Mesenteric fat pad (tissue), 1 donor: ENCODE results near the gene CHRNB2. TPM values are rescaled to one million over a fixed set of nuclear protein-coding genes. Genes with fewer than 3 reads are reported as not detected.

Experiments used
- DNase-seq: peaks from one replicate; pipeline ENCODE4 v3.0.0-alpha.2; 2020; ENCODE audit warnings: low spot score
- total RNA-seq: library from RNA; stranded (reverse); fragmentation: NEBNext Ultra II Directional; extraction: Animal tissue kit (Norgen Biotek cat#: 25700); gene quantifications from one replicate; pipeline ENCODE4 v1.2.1, GENCODE V29; 2021
- donor health status: DM: yes; HTN: yes; CAD: no.

The CHRNB2 gene
- total RNA-seq, 1 donor from 2014 or later = not detected

DNA sequence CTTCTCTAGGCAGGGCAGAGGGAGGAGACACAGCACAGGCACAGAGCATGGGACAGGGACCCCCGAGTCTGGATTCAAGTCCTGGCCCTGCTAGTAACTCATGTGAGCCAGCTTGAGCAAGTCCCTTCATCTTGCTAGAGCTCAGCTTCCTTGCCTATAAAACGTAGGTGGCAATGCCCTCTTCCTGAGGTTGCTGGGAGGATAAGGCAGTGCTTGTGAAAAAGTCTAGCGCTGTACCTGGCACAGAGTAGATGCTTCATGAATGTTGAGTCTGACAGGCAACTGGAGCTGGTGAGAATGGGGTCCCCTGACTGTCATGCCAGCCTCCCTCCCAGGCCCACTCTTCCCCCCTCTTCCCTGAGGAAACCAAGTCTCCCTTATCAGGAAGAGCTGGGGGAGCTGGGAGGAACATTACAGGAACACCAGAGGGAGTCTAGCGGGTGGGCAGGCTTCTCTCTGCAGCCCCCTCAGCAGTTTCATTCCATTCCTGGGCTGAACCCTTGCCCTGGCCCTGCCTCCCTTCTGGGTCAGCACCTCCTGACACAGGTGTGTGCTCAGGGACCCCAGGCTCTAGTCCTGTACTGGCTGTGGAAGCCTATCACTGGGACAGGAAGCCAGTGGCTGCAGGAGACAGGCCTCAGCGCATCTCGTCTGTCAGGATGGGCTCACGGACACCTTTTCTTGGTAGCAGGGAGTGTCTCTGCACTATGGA, 9.9 kb downstream of the CHRNB2 start:
- DNase-seq = no peak

DNA sequence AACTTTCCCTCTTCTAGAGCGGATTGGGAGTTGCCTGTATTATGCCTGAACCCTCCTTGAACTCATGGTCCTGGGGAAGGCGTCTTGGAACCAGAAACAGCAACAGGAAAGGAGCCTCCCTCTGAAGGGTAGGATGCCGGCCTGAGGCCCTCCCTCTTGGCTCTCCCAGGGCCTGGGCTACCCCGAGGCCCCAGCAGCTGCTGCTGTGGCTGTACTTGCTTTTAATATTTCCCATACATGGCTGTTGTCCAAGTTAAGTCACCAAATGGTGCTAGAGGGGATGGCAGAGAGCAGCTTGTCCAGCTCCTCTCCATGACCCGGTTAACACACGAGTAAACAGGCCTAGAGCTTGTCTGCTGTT, 10.5 kb downstream of the CHRNB2 start:
- DNase-seq = no peak

DNA sequence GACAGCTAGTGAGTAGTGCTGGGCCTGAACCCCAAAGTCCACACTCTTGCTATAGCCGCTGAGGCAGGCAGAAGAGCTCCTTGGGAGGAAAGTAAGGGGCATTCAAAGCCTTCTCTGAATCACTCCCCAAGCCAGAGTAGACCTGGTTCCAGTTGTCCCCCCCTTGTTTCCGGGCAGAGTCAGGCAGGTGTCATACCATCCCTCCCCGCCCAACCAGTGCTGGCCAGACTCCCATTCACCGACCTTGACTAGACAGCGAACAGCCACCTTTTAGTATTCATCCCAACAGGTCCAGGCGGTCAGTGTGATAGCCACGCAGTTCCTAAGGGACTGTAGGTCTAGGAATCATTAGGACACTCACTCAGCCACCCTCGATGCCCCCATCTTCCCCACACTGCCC, 11.8 kb downstream of the CHRNB2 start:
- DNase-seq = no peak

DNA sequence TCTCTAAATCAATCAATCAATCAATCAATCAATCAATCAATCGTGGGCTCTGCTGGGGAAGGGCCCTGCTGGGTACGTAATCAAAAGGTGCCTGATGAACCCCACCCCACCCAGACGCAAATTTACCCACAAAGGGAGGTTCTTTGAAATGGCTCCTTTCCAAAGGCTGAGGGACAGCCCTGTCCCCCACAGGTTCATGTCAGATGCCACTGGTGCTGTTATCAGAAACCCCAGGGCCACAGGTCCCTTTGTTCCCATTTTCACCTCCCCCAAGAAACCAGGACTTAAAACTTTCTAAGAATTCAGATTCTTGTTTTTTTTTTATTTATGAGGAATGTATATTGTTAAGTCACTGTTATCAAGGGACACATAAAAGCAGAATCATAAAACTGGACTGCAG, 14.2 kb downstream of the CHRNB2 start:
- no peak for DNase-seq

DNA sequence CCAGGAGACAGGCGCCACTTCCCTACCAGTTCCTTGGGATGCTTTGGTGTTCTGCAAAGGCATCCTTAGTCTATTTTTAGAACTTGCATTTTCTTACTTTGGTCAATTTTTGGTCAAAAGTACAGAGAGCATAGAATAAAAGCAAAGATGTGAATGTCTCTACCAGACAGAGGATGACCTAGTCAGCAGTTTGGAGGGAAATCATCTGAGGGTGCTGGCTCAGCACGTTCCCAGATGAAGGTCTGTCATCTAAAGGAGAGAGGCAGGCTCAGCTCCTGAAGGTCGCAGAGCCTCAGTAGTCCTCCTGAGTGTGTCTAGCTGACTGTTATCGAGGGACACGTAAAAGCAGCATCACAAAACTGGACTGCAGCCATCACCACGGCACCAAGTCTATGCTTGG, 15.3 kb downstream of the CHRNB2 start:
- no peak for DNase-seq

DNA sequence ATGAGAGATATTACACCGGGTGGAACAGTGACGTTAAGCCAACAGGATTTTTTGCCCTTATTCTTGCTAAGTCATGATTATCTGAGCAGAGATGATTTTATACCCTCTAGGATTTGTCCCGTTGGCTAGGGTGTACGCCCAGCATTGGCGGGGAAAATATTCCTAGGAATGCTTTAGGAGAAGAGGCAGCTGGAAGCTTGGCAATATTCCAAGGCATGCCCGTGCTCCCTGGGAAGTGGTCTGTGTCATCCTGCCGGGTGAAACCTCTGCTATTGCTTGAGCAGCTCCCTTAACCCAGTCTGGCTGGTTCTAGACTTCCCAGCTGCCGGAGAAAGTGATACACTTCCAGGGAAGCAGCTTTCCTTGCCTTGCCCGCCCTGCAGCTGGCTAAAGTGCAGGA, 16.2 kb downstream of the CHRNB2 start:
- DNase-seq = no peak

DNA sequence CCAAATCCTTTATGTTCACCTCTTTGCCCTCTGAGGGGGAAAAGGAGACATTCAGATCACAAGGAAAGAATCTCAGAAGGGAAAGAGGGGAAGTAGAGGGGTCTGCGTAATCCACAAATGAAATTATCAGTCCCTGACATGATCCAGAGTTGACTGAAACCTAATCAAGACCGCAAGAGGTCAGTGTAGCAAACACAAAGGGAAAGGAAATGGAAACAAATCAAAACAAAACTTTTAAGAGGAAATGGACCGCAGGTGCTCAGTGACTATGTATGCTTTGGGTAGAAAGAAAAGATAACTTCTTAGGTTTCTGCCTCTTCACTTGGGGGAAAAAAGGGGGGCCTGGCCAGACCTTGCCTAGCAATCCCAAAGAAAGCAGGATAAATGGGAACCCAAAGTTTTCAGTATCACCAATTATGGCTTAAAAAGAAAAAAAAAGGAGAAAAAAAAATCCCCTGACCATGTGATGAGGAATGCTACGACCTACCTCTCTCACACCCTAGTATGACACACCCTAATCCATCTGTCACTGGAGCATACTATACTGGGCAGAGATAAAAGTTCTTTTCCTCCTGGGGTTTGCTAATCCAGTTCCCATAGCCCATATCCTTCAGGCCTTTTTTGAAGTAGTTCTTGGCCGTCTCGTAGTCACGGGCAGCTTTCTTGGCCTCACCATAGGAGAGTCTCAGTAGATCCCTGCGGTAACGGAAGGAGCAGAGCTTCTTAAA, 16.9 kb downstream of the CHRNB2 start:
- no peak for DNase-seq

DNA sequence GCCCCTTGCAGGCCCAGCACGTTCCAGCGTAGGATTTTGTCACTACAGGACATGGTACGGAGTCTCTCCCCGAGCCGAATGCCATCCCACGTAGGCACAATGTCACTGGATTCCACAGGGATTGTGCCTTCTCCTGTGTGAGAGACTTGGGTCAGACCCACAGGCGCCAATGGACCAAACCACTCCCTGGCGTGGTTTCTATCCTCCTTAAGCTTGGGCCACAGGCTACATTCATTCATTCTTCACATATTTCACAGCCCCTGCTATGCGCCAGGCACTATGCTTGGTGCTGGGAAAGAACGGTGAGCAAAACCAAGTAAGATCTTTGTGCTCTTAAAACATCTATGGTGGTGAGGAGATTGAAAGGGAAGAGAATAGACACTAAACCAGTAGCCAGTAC, 18.7 kb downstream of the CHRNB2 start:
- DNase-seq = no peak

DNA sequence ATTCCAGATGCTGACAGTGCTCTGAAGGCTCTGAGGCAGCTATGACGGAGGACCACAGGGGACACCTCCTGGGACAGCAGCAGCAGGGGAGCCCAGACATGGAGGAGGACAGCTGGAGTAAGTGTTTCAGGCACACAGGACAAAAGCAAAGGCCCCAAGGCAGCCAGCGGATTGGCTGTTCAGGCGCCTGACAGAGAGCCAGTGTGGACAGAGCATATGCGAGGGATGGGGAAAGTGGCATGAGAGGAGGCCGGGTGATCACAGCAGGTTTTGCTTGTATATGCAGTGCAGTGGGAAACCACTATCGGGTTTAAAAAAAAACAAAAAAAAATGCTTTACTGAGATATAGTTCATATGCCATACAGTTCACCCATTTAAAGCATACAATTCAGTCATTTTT, 19.1 kb downstream of the CHRNB2 start:
- no peak for DNase-seq

DNA sequence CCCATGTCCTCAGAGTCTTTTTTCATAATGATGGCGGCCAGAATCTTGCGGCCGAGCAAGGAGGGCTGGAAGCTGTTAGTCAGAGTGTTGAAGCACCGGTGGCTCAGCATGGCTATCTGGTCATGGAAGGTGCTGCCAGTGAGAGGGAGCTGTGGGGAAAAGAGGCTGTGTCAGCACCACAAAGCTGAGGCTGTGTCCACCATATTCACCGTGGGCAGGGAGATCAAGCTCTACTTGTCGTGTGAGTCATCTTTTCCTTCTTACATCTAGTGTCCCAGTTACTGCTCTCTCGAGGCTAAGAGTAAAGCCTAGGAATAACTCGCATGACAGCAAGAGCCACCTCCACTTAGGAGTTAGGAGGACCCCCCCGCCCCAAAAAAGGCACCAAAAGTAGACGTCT, 22.2 kb downstream of the CHRNB2 start:
- no peak for DNase-seq

DNA sequence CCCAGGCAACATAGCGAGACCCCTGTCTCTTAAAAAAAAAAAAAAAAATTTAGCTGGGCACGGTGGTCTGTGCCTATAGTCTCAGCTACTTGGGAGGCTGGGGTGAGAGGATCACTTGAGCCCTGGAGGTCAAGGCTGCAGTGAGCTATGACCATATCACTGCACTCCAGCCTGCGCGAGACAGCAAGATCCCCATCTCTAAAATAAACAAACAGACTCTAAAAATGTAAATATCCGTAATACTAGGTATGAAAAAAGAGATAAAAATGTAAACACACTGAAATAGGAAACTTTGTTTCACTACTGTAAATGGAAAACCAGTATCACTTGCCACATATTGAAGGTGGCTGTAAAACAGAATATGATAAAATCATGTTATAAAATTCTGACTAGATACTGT, 23.2 kb downstream of the CHRNB2 start:
- no peak for DNase-seq

DNA sequence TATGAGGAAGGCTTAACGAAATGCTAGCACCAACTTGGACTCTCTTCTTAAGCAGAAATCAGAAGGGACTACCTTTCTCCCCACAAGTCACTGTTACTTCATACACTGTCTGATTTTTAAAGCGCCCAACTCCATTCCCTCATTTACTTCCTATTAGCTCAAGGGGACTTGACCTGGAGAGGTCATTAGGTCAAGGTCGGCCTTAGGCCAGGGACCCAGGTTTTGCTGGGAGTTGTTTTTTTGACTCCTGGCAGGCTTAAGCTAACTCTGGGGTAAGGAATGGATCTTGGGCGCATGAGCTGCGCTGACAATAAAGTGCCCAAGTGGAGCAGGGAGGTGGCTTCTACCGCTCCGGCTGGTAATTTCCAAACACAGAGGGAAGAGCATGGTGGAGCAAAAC, 23.6 kb downstream of the CHRNB2 start:
- DNase-seq = no peak

DNA sequence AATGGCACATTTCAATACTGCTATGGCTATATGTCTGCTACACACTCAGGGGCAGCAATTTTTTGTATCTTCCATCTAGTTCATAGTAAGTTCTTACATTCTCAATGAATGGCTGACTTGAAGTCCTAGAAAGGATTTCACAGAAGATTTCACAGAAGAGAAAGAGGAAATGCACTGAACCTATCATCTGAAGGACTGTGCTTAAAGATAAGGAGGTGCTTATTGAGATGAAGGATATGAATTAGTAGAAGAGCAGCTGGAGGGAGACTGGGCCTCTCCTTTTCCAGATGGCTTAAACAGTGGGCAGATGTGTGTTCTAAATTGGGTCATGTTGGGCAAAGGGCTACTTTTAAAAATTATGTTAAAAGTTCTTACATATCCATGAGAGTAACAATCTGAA, 25.8 kb downstream of the CHRNB2 start:
- no peak for DNase-seq

DNA sequence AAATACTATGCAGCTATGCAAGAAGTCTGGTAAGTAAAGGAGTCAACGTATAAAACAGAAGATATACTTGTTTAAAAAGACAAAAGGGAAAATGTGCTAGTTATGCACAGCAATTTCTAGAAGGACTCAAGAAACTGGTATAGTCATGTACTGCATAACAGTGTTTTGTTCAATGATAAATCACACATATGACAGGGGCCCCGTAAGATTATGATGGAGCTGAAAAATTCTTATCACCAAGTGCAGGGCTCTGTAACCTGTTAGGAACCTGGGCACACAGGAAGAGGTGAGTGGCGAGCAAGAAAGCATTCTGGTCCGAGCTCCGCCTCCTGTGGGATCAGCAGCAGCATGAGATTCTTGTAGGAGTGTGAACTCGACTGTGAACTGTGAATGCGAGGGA, 27.2 kb downstream of the CHRNB2 start:
- DNase-seq = no peak

DNA sequence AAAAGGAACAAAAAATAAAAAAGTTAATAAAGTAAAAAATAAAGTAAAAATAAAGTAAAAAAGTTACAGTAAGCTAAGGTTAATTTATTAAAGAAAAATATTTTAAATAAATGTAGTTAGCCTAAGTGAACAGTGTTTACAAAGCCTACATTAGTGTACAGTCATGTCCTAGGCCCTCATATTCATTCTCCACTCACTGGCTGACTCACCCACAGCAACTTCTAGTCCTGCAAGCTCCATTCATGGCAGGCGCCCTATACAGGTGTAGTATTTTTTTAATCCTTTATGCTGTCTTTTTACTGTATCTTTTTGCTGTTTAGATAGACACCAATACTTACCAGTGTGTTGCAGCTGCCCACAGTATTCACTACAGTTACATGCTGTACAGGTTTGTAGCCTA, 28.0 kb downstream of the CHRNB2 start:
- no peak for DNase-seq

DNA sequence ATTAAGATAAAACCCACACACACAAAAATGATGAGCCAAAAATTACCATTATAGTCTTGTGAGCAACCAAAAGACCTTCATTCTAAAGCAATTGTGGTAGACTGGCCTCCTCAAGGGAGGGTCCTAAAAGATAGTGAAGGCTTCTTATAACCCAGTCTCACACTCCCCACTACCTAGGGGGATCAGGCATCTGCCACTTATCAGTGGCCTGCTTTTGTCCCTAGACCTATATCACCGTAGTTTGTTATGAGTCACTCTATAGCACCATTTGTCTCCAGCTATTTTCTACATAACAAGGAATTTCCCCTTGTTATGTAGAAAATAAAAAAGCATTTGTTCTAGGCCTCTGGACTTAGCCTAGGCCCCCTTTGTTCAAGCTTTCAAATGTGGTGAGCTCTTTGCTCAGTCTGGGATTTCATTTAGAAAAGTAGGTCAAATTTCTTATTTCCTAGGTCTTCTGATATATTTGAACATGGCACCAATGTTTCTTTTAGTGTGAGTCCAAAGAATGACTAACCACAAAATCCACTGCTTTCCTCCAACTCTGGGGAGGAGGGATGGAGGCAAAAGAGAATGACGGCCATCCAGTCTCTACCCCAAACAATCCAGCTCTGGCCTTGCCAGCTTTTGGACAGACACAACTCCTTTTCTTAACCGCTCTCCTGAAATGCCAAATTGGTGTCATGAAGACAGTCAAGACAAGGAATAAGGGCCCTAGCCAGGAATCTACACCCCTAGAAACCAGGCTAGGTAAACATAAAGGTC, 31.5 kb downstream of the CHRNB2 start:
- no peak for DNase-seq

DNA sequence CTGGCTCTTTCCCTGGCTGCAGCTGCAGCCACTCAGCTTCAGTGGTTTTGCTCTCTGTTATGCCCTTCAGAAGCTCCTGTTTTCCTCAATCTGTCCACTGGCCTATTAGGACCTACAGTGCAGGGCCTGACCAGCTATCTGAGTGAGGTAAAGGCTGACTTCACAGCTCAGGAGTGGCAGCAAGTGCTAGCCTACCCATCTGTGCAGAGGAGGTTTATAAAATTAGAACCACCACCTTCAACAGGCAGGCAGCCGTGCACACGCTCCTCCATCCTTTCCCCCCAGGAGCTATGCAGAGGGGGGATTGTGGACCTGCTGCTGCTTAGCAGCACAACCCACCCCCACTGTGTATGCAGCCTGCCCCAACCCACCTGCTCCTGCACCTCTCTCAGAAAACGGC, 32.1 kb downstream of the CHRNB2 start:
- no peak for DNase-seq

DNA sequence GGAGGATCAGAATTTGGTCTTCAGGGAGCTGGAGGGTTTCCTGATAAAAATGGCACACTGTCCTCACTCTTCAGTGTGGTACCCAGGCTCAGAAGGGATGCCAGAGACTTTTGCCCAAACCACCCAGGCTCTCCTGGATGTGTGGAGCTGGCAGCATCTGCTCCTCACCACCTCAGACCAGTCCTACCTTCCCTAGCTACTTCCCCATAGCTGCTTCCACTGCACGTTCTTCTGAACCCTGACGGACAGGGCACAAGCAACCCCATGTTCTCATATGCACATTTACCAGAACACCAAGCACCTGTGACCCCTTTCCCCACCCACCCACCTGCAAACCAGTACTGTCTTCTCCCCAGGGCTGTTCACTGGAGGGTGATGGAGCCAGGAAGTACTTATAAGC, 35.7 kb downstream of the CHRNB2 start:
- no peak for DNase-seq

DNA sequence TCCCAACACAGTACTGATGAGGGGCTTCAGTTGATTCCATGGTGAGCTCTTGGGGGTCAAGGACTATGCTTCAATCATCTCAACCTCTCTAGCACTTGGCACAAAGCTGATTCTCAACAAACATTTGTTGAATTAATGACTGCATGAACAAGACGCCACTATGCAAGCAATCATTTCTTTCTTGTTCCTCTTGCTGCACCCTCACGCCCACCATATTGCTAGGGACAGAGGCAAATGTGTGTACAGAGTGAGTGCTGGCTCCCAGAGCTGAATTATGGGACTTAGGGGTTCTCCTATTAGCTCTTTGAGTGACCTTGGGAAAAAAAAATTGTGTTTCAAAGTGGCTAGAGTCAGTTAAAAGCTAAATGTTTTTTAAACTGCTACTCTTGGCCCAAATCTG, 38.0 kb downstream of the CHRNB2 start:
- no peak for DNase-seq

DNA sequence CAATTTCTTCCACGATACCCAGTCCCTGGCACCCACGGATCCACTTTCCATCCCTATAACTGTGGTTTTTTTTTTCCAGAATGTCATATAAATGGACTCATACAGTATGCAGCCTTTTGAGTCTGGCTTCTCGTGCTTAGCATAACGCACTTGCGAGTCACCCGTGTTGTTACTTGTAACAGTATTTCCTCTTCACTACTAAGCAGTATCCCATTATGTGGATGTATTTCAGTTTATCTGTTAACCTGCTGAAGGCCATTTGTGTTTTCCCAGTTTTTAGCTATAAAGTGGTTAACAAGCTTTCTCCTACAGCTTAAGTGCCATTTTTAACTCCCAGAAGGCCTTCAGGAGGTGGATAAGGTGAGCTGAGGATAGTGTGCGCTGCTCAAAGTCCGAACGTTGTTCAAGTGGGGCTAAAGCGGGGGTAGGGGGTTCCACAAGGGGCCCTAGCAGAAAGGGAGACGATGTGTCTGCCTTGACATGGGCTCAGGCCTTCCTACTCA, 39.6 kb downstream of the CHRNB2 start:
- DNase-seq = no peak

DNA sequence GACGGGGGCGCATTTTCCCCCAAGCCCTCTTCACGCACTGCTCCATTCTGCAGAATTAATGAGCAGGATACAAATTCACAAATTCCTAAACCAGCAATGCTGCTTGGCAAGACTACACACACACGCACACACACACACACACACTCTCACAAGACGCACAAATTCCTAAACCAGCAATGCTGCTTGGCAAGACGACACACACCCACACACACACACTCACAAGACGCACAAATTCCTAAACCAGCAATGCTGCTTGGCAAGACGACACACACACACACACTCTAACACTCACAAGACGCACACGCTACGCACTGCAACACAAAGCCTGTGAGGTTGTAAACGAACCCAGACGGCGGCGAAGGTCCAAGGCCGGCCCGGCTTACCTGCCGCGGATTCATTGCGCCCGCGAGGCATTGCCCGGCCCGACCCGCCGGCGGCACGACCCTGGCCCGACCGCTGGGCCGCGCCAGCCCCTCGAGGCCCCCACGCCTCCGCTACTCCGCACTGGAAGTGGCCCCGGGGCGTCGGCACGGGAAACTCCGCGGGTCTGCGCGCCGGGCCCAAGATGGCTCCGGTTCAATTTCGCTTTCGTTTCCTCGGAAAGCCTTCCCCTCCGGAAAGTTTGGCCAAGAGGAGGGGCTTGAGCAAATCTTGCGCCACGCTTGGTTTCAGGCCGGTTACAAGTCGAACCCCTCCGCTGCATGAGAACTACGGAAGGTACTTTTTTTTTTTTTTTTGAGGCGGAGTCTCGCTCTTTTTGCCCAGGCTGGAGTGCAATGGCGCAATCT, 40.2 kb downstream of the CHRNB2 start, which contains the start of gene ADAR:
TSS of gene ADAR (minus strand) at position 578 of the 788 bp plus-strand sequence. CDS start at position 398, 180 bp downstream.
- DNase-seq = peak; percentile 94
